Measurements from ENCODE around the gene EIF1AD. TPM values are rescaled to one million over a fixed set of nuclear protein-coding genes. Genes with fewer than 3 reads are reported as not detected.
"Not testable (repeated sequence)": the region's sequence is repeated elsewhere in the genome, so short reads cannot be mapped to it uniquely, and the experiment has no call there.

Gene EIF1AD
- total RNA-seq, 4 donors from 2014 or later, result 24.6 to 58.2 (median 28.8) TPM

DNA sequence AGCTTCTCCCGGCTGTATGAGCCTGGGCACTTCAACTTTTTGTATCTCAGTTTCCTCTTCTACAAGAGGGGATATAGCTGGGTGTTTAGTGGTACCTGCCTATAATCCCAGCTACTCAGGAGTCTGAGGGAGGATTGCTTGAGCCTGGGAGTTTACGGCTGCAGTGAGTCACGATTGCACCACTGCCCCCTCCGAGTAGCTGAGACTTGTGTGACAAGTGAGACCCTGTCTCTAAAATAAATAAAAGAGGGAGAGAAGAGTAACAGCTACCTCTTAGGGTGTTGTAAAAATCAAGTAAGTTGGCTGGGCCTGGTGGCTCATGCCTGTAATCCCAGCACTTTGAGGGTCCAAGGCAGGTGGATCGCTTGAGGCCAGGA is 34.4 kb upstream of the EIF1AD start:
- DNase-seq (ENCODE audit: low spot score), result no peak
- peak; percentile 37 for ATAC-seq (ENCODE audit: low FRiP score)
- TF ChIP-seq, protein P1, sequence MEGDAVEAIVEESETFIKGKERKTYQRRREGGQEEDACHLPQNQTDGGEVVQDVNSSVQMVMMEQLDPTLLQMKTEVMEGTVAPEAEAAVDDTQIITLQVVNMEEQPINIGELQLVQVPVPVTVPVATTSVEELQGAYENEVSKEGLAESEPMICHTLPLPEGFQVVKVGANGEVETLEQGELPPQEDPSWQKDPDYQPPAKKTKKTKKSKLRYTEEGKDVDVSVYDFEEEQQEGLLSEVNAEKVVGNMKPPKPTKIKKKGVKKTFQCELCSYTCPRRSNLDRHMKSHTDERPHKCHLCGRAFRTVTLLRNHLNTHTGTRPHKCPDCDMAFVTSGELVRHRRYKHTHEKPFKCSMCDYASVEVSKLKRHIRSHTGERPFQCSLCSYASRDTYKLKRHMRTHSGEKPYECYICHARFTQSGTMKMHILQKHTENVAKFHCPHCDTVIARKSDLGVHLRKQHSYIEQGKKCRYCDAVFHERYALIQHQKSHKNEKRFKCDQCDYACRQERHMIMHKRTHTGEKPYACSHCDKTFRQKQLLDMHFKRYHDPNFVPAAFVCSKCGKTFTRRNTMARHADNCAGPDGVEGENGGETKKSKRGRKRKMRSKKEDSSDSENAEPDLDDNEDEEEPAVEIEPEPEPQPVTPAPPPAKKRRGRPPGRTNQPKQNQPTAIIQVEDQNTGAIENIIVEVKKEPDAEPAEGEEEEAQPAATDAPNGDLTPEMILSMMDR (IDR thresholded peaks at IDR 0.05), result no peak

GRCh38 chr11:66035653-66036333 is 33.8 kb upstream of the EIF1AD start:
- DNase-seq (ENCODE audit: low spot score), result no peak
- peak; percentile 49 for ATAC-seq (ENCODE audit: low FRiP score)
- TF ChIP-seq, protein P1 (IDR thresholded peaks at IDR 0.05), result no peak

- no peak for ATAC-seq (ENCODE audit: low FRiP score)
- TF ChIP-seq, protein P1 (IDR thresholded peaks at IDR 0.05), result no peak
- no peak for DNase-seq (ENCODE audit: low spot score)
These were observed 31.2 kb upstream of the EIF1AD start for GRCh38 chr11:66032957-66033735.

DNA sequence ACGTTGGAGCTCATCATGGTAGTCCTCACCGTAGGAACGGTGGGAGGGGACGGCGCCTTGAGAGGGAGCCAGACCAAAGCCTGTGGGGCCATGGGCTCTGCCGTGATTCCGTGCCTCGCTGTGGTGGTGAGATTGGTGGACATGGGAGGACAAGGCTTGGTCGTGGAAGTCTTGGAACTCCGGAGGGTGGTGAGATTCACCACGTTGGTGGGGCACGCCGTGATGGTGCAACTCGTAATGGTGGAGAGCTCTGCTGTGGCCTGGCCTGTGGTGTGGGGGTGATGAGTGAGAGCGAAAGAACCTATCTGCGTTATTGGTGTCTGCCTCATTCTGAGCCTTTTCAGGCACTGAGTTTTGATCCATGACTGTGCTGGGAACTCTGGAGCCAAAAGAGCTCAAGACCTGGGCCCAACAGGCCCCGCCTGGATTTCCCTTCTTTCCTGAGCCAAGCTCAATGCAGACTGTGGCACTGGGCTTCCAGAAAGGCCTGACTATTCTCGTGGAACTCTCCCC is 24.1 kb upstream of the EIF1AD start, which contains the start of gene CATSPER1:
Gene CATSPER1 (minus strand): TSS at position 463 of the 513 bp plus-strand sequence. CDS start 100 bp downstream, at position 363.
- TF ChIP-seq, protein P1 (IDR thresholded peaks at IDR 0.05), result no peak
- ATAC-seq (ENCODE audit: low FRiP score), result no peak
- no peak for DNase-seq (ENCODE audit: low spot score)

- not testable (repeated sequence) for ATAC-seq (ENCODE audit: low FRiP score); DNase-seq (ENCODE audit: low spot score)
These were observed 21.2 kb upstream of the EIF1AD start for GRCh38 chr11:66023186-66023440.

DNA sequence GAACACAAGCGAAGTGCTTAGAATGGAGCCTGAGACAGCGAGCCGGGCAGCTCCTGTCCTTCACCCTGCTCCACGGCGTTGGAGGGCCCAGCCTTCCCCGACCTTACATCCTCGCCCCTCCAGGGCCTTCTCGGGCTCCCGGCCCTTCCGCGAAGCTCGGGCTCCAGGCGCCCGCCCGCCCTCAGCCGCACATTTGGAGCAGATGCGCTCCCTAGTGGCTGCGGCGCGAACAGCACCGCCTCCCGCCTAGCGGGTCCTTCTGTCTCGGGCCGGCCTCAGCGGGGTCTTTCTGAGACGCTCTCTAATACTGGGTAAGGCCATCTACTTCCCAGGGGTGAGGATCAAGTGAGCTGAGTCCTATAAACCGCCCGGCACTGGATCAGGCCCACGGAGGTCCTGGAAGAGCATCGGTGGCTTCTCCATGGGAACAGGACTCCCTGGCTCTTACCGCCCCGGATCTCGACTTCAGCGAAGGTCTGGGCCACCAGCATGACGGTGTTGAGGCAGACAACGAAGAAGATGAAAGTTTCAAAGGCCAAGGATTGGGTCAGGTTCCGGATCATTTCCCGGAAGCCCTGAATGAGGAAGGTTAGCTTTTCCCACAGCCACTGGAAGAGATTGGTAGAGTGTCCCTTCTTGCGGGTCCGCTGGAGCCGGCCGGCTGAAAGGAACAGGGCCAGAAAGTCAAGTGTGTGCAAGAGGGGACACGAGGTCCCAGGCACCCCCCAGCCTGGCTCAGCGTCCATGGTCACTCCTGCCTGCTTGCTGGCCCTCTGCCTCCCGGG is 20.6 kb upstream of the EIF1AD start:
- DNase-seq (ENCODE audit: low spot score) (peak; percentile 83), ATAC-seq (ENCODE audit: low FRiP score) (peak; percentile 60)
- TF ChIP-seq, protein P1 (IDR thresholded peaks at IDR 0.05), result peak in 2 of 3 donors; percentile 47 to 52

All from omental fat pad (tissue), 4 donors.